Uterus (tissue), 2 donors: Measurements from ENCODE around the gene TCF4.

Experiments
- CTCF ChIP-seq, 4 experiments: fragments of 200-600 bp in 2 of 4; fragments of 450-650 bp in 2 of 4; sonication (generic) in 2 of 4; IDR thresholded peaks; one replicate each; pipeline ENCODE4 v1.5.1; 2016 to 2019; ENCODE audit warnings: antibody characterized with exemption in 4 of 4, mild to moderate bottlenecking in 2 of 4, moderate library complexity in 1 of 4
- POLR2A ChIP-seq, 2 donors: fragments of 450-650 bp; IDR thresholded peaks; one replicate each; pipeline ENCODE4 v1.6.1; 2016; ENCODE audit warnings: antibody characterized with exemption in 2 of 2, mild to moderate bottlenecking in 1 of 2, moderate library complexity in 1 of 2

GRCh38 chr18:55232506-55232905 lies 355.5 kb downstream of the TCF4 start:
- TF ChIP-seq POLR2A (IDR thresholded peaks at IDR 0.05) (no peak), CTCF (IDR thresholded peaks at IDR 0.05) (no peak)
